ENCODE measurements around the gene SLC19A2.
"Not testable (repeated sequence)": the region's sequence is repeated elsewhere in the genome, so short reads cannot be mapped to it uniquely, and the experiment has no call there.

DNA sequence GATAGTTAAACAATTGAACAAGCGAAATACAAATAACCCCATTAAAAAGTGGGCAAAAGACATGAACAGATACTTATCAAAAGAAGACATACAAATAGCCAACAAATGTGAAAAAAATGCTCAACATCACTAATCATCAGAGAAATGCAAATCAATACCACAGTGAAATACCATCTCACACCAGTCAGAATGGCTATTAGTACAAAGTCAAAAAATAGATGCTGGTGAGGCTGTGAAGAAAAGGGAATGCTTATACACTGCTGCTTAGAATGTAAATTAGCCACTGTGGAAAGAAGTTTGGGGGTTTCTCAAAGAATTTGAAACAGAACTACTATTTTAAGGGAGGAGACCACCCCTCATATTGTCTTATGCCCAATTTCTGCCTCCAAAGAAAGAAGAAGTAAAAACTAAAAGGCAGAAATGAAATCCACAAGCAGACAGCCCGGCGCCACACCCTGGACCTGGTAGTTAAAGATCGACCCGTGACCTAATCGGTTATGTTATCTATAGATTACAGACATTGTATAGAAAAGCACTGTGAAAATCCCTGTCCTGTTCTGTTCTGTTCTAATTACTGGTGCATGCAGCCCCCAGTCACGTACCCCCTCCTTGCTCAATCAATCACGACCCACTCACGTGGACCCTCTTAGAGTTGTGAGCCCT lies 47.9 kb upstream of the SLC19A2 start:
- TF ChIP-seq, protein P1, sequence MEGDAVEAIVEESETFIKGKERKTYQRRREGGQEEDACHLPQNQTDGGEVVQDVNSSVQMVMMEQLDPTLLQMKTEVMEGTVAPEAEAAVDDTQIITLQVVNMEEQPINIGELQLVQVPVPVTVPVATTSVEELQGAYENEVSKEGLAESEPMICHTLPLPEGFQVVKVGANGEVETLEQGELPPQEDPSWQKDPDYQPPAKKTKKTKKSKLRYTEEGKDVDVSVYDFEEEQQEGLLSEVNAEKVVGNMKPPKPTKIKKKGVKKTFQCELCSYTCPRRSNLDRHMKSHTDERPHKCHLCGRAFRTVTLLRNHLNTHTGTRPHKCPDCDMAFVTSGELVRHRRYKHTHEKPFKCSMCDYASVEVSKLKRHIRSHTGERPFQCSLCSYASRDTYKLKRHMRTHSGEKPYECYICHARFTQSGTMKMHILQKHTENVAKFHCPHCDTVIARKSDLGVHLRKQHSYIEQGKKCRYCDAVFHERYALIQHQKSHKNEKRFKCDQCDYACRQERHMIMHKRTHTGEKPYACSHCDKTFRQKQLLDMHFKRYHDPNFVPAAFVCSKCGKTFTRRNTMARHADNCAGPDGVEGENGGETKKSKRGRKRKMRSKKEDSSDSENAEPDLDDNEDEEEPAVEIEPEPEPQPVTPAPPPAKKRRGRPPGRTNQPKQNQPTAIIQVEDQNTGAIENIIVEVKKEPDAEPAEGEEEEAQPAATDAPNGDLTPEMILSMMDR (IDR thresholded peaks at IDR 0.05), result not testable (repeated sequence)
- not testable (repeated sequence) for TF ChIP-seq POLR2A, EP300, POLR2AphosphoS5 (IDR thresholded peaks at IDR 0.05)
